ENCODE measurements around the gene IL31RA.

DNA sequence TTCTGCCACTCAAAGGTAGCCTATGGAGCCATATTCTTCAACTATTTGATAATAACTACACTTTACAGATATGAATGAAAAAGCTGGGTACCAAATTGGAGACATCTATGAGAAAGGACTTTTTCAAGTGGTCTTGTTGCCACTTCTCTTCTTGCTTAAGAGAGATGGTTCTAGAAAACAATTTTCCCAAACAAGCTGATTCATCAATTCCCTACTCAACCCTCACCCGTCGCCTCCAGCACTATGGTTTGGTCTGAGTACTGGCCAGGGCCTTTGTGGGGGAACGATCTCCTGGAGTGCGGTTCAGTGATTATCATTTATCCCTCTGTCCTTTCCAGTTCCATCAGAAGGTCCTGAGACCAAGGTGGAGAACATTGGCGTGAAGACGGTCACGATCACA, 56.8 kb downstream of the IL31RA start:
- TF ChIP-seq RAD21 (conservative IDR thresholded peaks at IDR 0.05 in 1 of 2, IDR thresholded peaks at IDR 0.05 in 1 of 2) = no peak
- TF ChIP-seq CHD2 (IDR thresholded peaks at IDR 0.05; ENCODE audit: low read length, partially characterized antibody) = no peak
- TF ChIP-seq POLR2A (IDR thresholded peaks at IDR 0.05; ENCODE audit: low read length) = no peak
- no peak for TF ChIP-seq CEBPB (IDR thresholded peaks at IDR 0.05)
- TF ChIP-seq EP300 (IDR thresholded peaks at IDR 0.05) = no peak
- TF ChIP-seq, protein P1, sequence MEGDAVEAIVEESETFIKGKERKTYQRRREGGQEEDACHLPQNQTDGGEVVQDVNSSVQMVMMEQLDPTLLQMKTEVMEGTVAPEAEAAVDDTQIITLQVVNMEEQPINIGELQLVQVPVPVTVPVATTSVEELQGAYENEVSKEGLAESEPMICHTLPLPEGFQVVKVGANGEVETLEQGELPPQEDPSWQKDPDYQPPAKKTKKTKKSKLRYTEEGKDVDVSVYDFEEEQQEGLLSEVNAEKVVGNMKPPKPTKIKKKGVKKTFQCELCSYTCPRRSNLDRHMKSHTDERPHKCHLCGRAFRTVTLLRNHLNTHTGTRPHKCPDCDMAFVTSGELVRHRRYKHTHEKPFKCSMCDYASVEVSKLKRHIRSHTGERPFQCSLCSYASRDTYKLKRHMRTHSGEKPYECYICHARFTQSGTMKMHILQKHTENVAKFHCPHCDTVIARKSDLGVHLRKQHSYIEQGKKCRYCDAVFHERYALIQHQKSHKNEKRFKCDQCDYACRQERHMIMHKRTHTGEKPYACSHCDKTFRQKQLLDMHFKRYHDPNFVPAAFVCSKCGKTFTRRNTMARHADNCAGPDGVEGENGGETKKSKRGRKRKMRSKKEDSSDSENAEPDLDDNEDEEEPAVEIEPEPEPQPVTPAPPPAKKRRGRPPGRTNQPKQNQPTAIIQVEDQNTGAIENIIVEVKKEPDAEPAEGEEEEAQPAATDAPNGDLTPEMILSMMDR (IDR thresholded peaks at IDR 0.05) = no peak

Data from A549 (cell line).